Fibroblast of mammary gland (primary cell): ENCODE data around the gene ZPLD1.

Source experiments
- DNase-seq: peaks from one replicate; pipeline ENCODE4 v3.0.0-alpha.2; 2010; ENCODE audit warnings: low read depth
- H3K4me3 ChIP-seq: 2 replicates; pipeline ENCODE4 v1.5.1; 2011; ENCODE audit warnings: low read depth, mild to moderate bottlenecking, low read length, moderate library complexity; ENCODE audit not compliant: control insufficient read depth
- TF ChIP-seq, protein P1 (sequence below): conservative IDR thresholded peaks from 2 replicates; pipeline ENCODE4 v1.5.1; 2011; ENCODE audit warnings: low read depth, low read length, inconsistent platforms; ENCODE audit not compliant: control insufficient read depth, insufficient read depth

Gene ZPLD1

DNA sequence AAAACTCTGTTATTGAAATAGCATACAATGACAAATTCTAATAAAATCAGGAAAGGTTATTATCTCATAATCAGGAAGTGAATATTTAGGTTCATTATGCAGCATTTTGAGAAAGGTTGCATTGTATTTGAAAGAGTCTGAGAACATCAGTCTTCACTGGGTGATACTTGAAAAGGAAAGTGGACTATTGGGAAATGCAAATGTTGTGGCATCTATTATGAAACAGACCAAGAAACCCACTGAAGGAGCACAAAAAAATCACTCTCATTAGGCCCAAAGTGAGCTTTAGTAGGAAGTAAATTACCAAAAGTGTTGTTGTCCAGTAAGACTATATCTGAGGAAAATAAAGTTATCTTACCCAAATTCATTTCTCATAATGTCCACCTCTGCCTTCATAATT, 90.8 kb downstream of the ZPLD1 start:
- no peak for DNase-seq
- no peak overlapping the region for H3K4me3 ChIP-seq
- TF ChIP-seq, protein P1, sequence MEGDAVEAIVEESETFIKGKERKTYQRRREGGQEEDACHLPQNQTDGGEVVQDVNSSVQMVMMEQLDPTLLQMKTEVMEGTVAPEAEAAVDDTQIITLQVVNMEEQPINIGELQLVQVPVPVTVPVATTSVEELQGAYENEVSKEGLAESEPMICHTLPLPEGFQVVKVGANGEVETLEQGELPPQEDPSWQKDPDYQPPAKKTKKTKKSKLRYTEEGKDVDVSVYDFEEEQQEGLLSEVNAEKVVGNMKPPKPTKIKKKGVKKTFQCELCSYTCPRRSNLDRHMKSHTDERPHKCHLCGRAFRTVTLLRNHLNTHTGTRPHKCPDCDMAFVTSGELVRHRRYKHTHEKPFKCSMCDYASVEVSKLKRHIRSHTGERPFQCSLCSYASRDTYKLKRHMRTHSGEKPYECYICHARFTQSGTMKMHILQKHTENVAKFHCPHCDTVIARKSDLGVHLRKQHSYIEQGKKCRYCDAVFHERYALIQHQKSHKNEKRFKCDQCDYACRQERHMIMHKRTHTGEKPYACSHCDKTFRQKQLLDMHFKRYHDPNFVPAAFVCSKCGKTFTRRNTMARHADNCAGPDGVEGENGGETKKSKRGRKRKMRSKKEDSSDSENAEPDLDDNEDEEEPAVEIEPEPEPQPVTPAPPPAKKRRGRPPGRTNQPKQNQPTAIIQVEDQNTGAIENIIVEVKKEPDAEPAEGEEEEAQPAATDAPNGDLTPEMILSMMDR, result no peak

DNA sequence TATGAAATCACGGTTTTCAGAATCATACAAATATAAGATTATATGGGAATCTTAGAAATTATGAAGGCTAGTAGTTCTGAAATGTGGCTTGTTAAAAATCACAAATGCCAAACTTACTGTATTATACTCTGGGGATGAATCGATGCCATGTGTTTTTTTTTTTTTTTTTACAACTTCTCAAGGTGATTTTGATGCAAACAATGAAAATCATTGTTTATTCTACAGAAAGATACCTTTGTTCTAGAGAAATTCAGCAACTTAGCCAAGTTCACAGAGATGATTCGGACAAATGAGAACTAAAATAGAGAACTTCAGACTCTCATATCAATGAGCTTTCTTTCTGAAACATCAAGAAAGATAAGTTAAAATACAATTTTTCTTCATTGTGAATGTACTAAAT, 92.0 kb downstream of the ZPLD1 start:
- TF ChIP-seq, protein P1, result no peak
- no peak overlapping the region for H3K4me3 ChIP-seq
- DNase-seq, result no peak

DNA sequence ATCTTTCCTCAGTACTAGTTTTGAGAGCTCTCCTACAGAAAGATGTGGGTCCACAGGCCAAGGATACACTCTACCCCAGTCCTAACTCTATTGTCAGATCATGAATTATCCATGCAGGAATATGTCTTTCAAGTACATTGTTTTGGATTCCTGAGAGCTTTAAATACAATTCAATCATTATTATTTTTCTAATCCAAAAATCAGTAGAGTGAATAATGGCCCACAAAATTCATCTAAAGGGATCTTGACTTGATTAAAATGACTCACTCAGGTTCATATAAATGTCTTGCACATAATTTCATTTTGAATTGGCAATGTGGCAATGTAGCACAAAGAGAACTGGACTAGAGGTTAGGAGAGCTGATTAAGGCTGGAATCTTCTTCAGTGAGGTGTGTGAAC, 93.9 kb downstream of the ZPLD1 start:
- DNase-seq, result no peak
- TF ChIP-seq, protein P1, result no peak
- no peak overlapping the region for H3K4me3 ChIP-seq
